ENCODE data around the gene DGCR6L.

DNA sequence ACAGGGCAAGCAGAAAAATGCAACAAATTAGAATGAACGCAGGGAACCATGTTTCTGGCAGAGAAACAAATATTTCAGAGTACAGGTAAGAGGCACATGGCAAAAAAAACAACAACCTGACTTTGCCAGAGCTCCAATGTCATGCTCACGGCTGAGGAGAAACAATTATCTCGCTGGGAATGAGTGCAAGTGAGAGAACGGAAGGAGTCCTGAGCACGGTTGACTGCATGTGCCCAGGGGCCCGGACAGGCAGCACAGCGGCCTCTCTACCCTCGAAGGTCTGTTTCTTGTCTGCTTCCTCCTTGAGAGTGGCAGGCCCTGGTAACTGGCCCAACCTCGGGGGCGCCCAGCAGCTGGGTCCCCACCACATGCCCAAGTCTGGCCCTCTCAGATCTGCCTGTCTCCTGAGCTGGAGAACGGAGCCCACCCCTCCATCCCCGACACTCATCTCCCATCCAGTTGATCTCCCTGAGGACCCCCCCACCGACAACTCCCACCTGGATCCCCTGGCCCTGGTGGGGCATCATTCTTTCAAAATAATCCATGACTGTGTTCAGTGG lies 27.1 kb downstream of the DGCR6L start:
- TF ChIP-seq POLR2A (IDR thresholded peaks at IDR 0.05; ENCODE audit: low read depth, low read length) (no peak), POLR2AphosphoS5 (IDR thresholded peaks at IDR 0.05; ENCODE audit: low read depth, low read length) (no peak), TAF1 (IDR thresholded peaks at IDR 0.05; ENCODE audit: borderline replicate concordance, low read depth, low read length) (no peak)
